ENCODE results near the gene TACR2. TPM values are rescaled to one million over a fixed set of nuclear protein-coding genes. Genes with fewer than 3 reads are reported as not detected.

The TACR2 gene
- polyA plus RNA-seq, 4 donors = 0.81 to 4.0 (median 0.86) TPM; not detected in 1

- DNase-seq (no peak), FAIRE-seq (no peak)
- 86 to 97% (median 91%) methylated on average over 5 of the region's 5 CpGs for WGBS, 3 donors
- H3K4me3 ChIP-seq (ENCODE audit: low read depth in 1 of 3, low read length in 3 of 3) = no peak overlapping the region
- H3K4me1 ChIP-seq (ENCODE audit: control insufficient read depth in 3 of 3, insufficient read depth in 2 of 3, low read depth in 1 of 3, low read length in 2 of 3) = peaks cover 0 to 6% (median 0%) of the 10 kb centered on the region in 3 donors
- no peak overlapping the region for H3K27ac ChIP-seq (ENCODE audit: low read depth in 1 of 3, low read length in 2 of 3)
- no peaks in the 10 kb centered on the region for H3K27me3 ChIP-seq (ENCODE audit: control insufficient read depth in 3 of 3, insufficient read depth in 3 of 3, low read length in 3 of 3)
- peaks cover 0 to 33% (median 0%) of the 10 kb centered on the region in 3 donors for H3K36me3 ChIP-seq (ENCODE audit: control insufficient read depth in 3 of 3, insufficient read depth in 2 of 3, low read depth in 1 of 3, low read length in 3 of 3)
- no peaks in the 10 kb centered on the region for H3K9me3 ChIP-seq (ENCODE audit: control insufficient read depth in 2 of 2, insufficient read depth in 1 of 2, low read depth in 1 of 2, low read length in 1 of 2)
These were observed 53.1 kb downstream of the TACR2 start for GRCh38 chr10:69363666-69364065.

DNA sequence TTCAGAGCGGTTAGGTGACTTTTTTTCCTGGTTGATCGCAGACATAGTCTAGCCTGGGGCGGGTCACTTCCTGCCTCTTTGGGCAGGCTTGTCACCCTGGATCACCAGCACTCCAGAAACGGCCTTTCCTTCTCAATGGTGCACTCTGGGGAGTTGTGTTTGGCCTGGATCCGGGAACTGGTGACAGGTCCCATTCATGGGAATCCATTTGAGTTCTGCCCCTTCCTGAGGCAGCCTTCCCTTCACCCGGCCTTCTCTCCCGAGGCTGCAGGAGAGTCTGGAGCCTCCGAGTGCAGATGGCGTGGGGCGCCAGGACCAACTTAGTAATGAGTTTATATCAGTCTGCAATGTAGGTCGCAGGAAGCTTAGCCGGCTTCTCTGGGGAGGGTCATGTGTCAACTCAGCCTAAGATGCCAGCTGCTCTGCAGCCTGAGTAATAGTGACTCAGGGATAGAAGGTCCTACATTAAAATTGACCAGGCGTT, 54.2 kb downstream of the TACR2 start:
- H3K9me3 ChIP-seq (ENCODE audit: control insufficient read depth in 2 of 2, insufficient read depth in 1 of 2, low read depth in 1 of 2, low read length in 1 of 2) = no peaks in the 10 kb centered on the region
- 68 to 81% (median 81%) methylated on average over 13 of the region's 13 CpGs for WGBS, 3 donors
- H3K27me3 ChIP-seq (ENCODE audit: control insufficient read depth in 3 of 3, insufficient read depth in 3 of 3, low read length in 3 of 3) = no peaks in the 10 kb centered on the region
- FAIRE-seq = no peak
- H3K36me3 ChIP-seq (ENCODE audit: control insufficient read depth in 3 of 3, insufficient read depth in 2 of 3, low read depth in 1 of 3, low read length in 3 of 3) = peaks cover 0 to 27% (median 0%) of the 10 kb centered on the region in 3 donors
- DNase-seq = no peak
- no peak overlapping the region for H3K4me3 ChIP-seq (ENCODE audit: low read depth in 1 of 3, low read length in 3 of 3)
- H3K27ac ChIP-seq (ENCODE audit: low read depth in 1 of 3, low read length in 2 of 3) = peak overlapping the region in 1 of 3 donors; percentile 18
- H3K4me1 ChIP-seq (ENCODE audit: control insufficient read depth in 3 of 3, insufficient read depth in 2 of 3, low read depth in 1 of 3, low read length in 2 of 3) = peaks cover 0 to 6% (median 0%) of the 10 kb centered on the region in 3 donors

DNA sequence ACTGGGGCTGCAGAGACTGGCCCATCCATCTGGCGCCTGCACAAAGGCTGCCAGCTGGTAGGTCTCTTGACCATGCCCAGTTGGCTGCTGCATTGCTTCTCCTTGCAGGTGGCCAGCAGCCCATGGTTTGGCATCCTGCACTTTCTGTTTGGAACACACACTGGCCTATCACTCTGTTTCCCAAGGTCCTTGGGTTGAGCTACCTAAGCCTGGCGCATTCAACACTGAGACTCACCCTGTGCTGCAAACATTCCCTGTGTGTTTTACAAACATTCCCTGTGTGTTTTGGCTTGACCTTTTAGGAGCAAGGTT, 55.5 kb downstream of the TACR2 start:
- Histone ChIP-seq H3K4me1 (ENCODE audit: control insufficient read depth in 3 of 3, insufficient read depth in 2 of 3, low read depth in 1 of 3, low read length in 2 of 3) (peaks cover 0 to 6% (median 0%) of the 10 kb centered on the region in 3 donors), H3K9me3 (ENCODE audit: control insufficient read depth in 2 of 2, insufficient read depth in 1 of 2, low read depth in 1 of 2, low read length in 1 of 2) (no peaks in the 10 kb centered on the region), H3K4me3 (ENCODE audit: low read depth in 1 of 3, low read length in 3 of 3) (no peak overlapping the region), H3K27ac (ENCODE audit: low read depth in 1 of 3, low read length in 2 of 3) (peak overlapping the region in 1 of 3 donors; percentile 17), H3K27me3 (ENCODE audit: control insufficient read depth in 3 of 3, insufficient read depth in 3 of 3, low read length in 3 of 3) (no peaks in the 10 kb centered on the region), H3K36me3 (ENCODE audit: control insufficient read depth in 3 of 3, insufficient read depth in 2 of 3, low read depth in 1 of 3, low read length in 3 of 3) (peaks cover 0 to 21% (median 0%) of the 10 kb centered on the region in 3 donors)
- FAIRE-seq = no peak
- 95 to 98% (median 97%) methylated on average over 2 of the region's 2 CpGs for WGBS, 3 donors
- DNase-seq = no peak

GRCh38 chr10:69360485-69361302, 56.0 kb downstream of the TACR2 start:
- no peak for FAIRE-seq
- WGBS, 3 donors = 18 to 43% (median 31%) methylated on average over 8 of the region's 8 CpGs

DNA sequence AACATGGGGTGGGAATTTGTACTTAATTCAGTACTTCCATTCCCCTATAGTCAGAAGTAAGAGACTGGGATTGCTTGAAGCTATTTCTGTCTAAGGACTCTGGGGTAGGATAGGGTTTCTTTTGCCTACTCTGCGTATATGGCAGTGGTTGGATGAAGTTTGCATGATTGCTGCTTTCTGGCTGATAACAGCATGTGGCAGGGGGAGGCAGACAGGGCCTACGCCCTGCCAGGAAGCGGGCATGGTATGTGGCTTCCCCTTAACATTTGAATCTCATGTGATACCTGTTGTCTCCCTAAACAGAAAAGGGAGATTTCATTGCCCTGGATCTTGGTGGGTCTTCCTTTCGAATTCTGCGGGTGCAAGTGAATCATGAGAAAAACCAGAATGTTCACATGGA, 57.1 kb downstream of the TACR2 start:
- no peak for DNase-seq
- H3K27me3 ChIP-seq (ENCODE audit: control insufficient read depth in 3 of 3, insufficient read depth in 3 of 3, low read length in 3 of 3) = no peaks in the 10 kb centered on the region
- no peak overlapping the region for H3K4me3 ChIP-seq (ENCODE audit: low read depth in 1 of 3, low read length in 3 of 3)
- H3K4me1 ChIP-seq (ENCODE audit: control insufficient read depth in 3 of 3, insufficient read depth in 2 of 3, low read depth in 1 of 3, low read length in 2 of 3) = peaks cover 0 to 6% (median 0%) of the 10 kb centered on the region in 3 donors
- H3K9me3 ChIP-seq (ENCODE audit: control insufficient read depth in 2 of 2, insufficient read depth in 1 of 2, low read depth in 1 of 2, low read length in 1 of 2) = no peaks in the 10 kb centered on the region
- H3K27ac ChIP-seq (ENCODE audit: low read depth in 1 of 3, low read length in 2 of 3) = no peak overlapping the region
- peaks cover 0 to 14% (median 0%) of the 10 kb centered on the region in 3 donors for H3K36me3 ChIP-seq (ENCODE audit: control insufficient read depth in 3 of 3, insufficient read depth in 2 of 3, low read depth in 1 of 3, low read length in 3 of 3)
- no peak for FAIRE-seq
- 80 to 91% (median 88%) methylated on average over 5 of the region's 5 CpGs for WGBS, 3 donors

More at GRCh38 chr10:69360485-69361302, 56.0 kb downstream of the TACR2 start:
- H3K27me3 ChIP-seq (ENCODE audit: control insufficient read depth in 3 of 3, insufficient read depth in 3 of 3, low read length in 3 of 3) = no peaks in the 10 kb centered on the region
- H3K4me1 ChIP-seq (ENCODE audit: control insufficient read depth in 3 of 3, insufficient read depth in 2 of 3, low read depth in 1 of 3, low read length in 2 of 3) = peaks cover 0 to 6% (median 0%) of the 10 kb centered on the region in 3 donors
- peak; percentile 36 to 69 for DNase-seq
- no peak overlapping the region for H3K4me3 ChIP-seq (ENCODE audit: low read depth in 1 of 3, low read length in 3 of 3)
- H3K36me3 ChIP-seq (ENCODE audit: control insufficient read depth in 3 of 3, insufficient read depth in 2 of 3, low read depth in 1 of 3, low read length in 3 of 3) = peaks cover 0 to 19% (median 0%) of the 10 kb centered on the region in 3 donors
- peak overlapping the region in 1 of 3 donors; percentile 21 for H3K27ac ChIP-seq (ENCODE audit: low read depth in 1 of 3, low read length in 2 of 3)
- H3K9me3 ChIP-seq (ENCODE audit: control insufficient read depth in 2 of 2, insufficient read depth in 1 of 2, low read depth in 1 of 2, low read length in 1 of 2) = no peaks in the 10 kb centered on the region

GRCh38 chr10:69359148-69359547, 57.6 kb downstream of the TACR2 start:
- WGBS, 3 donors = 82 to 91% (median 90%) methylated on average over 3 of the region's 3 CpGs
- no peak for DNase-seq
- Histone ChIP-seq H3K4me3 (ENCODE audit: low read depth in 1 of 3, low read length in 3 of 3) (no peak overlapping the region), H3K4me1 (ENCODE audit: control insufficient read depth in 3 of 3, insufficient read depth in 2 of 3, low read depth in 1 of 3, low read length in 2 of 3) (peaks cover 0 to 6% (median 0%) of the 10 kb centered on the region in 3 donors), H3K27ac (ENCODE audit: low read depth in 1 of 3, low read length in 2 of 3) (no peak overlapping the region), H3K27me3 (ENCODE audit: control insufficient read depth in 3 of 3, insufficient read depth in 3 of 3, low read length in 3 of 3) (no peaks in the 10 kb centered on the region), H3K9me3 (ENCODE audit: control insufficient read depth in 2 of 2, insufficient read depth in 1 of 2, low read depth in 1 of 2, low read length in 1 of 2) (no peaks in the 10 kb centered on the region), H3K36me3 (ENCODE audit: control insufficient read depth in 3 of 3, insufficient read depth in 2 of 3, low read depth in 1 of 3, low read length in 3 of 3) (peaks cover 0 to 14% (median 0%) of the 10 kb centered on the region in 3 donors)
- no peak for FAIRE-seq

GRCh38 chr10:69358148-69358795, 58.4 kb downstream of the TACR2 start:
- DNase-seq = no peak
- H3K27ac ChIP-seq (ENCODE audit: low read depth in 1 of 3, low read length in 2 of 3) = no peak overlapping the region
- no peaks in the 10 kb centered on the region for H3K9me3 ChIP-seq (ENCODE audit: control insufficient read depth in 2 of 2, insufficient read depth in 1 of 2, low read depth in 1 of 2, low read length in 1 of 2)
- no peaks in the 10 kb centered on the region for H3K27me3 ChIP-seq (ENCODE audit: control insufficient read depth in 3 of 3, insufficient read depth in 3 of 3, low read length in 3 of 3)
- H3K36me3 ChIP-seq (ENCODE audit: control insufficient read depth in 3 of 3, insufficient read depth in 2 of 3, low read depth in 1 of 3, low read length in 3 of 3) = peaks cover 0 to 14% (median 0%) of the 10 kb centered on the region in 3 donors
- 85 to 88% (median 85%) methylated on average over 12 of the region's 12 CpGs for WGBS, 3 donors
- FAIRE-seq = no peak
- H3K4me3 ChIP-seq (ENCODE audit: low read depth in 1 of 3, low read length in 3 of 3) = no peak overlapping the region
- H3K4me1 ChIP-seq (ENCODE audit: control insufficient read depth in 3 of 3, insufficient read depth in 2 of 3, low read depth in 1 of 3, low read length in 2 of 3) = peaks cover 0 to 6% (median 0%) of the 10 kb centered on the region in 3 donors

GRCh38 chr10:69356187-69356586, 60.5 kb downstream of the TACR2 start:
- 84 to 86% (median 85%) methylated on average over 2 of the region's 2 CpGs for WGBS, 3 donors
- DNase-seq (no peak), FAIRE-seq (no peak)
- Histone ChIP-seq H3K4me1 (ENCODE audit: control insufficient read depth in 3 of 3, insufficient read depth in 2 of 3, low read depth in 1 of 3, low read length in 2 of 3) (peaks cover 0 to 3% (median 0%) of the 10 kb centered on the region in 3 donors), H3K4me3 (ENCODE audit: low read depth in 1 of 3, low read length in 3 of 3) (no peak overlapping the region), H3K36me3 (ENCODE audit: control insufficient read depth in 3 of 3, insufficient read depth in 2 of 3, low read depth in 1 of 3, low read length in 3 of 3) (peaks cover 0 to 12% (median 0%) of the 10 kb centered on the region in 3 donors), H3K9me3 (ENCODE audit: control insufficient read depth in 2 of 2, insufficient read depth in 1 of 2, low read depth in 1 of 2, low read length in 1 of 2) (no peaks in the 10 kb centered on the region), H3K27me3 (ENCODE audit: control insufficient read depth in 3 of 3, insufficient read depth in 3 of 3, low read length in 3 of 3) (no peaks in the 10 kb centered on the region), H3K27ac (ENCODE audit: low read depth in 1 of 3, low read length in 2 of 3) (no peak overlapping the region)

Measured in small intestine (tissue), 7 donors.